Thyroid gland (tissue), 4 donors: ENCODE measurements around the gene NRN1.

Source experiments
- CTCF ChIP-seq, 6 experiments: fragments of 200-600 bp in 3 of 6; fragments of 450-650 bp in 3 of 6; sonication (generic) in 3 of 6; IDR thresholded peaks; one replicate each; pipeline ENCODE4 v1.5.1; 2016 to 2019; ENCODE audit warnings: antibody characterized with exemption in 6 of 6, mild to moderate bottlenecking in 2 of 6, inconsistent platforms in 1 of 6, moderate library complexity in 1 of 6
- POLR2A ChIP-seq, 2 donors: fragments of 450-650 bp; IDR thresholded peaks; one replicate each; pipeline ENCODE4 v1.6.1; 2017; ENCODE audit warnings: antibody characterized with exemption in 2 of 2, mild to moderate bottlenecking in 2 of 2, moderate library complexity in 1 of 2

- TF ChIP-seq CTCF (IDR thresholded peaks at IDR 0.05): no peak
- TF ChIP-seq POLR2A (IDR thresholded peaks at IDR 0.05): no peak
Measured at GRCh38 chr6:6008648-6009421, 2.1 kb upstream of the NRN1 start.
